HG03159 (cell line): ENCODE measurements around the gene TSR3.

ENCODE experiments used
- ATAC-seq: cut with Tn5 transposase; IDR thresholded peaks from one replicate; pipeline ENCODE4 v1.9.1; 2021; ENCODE audit warnings: mild to moderate bottlenecking, moderate library complexity; ENCODE audit not compliant: unreplicated experiment

The TSR3 gene

DNA sequence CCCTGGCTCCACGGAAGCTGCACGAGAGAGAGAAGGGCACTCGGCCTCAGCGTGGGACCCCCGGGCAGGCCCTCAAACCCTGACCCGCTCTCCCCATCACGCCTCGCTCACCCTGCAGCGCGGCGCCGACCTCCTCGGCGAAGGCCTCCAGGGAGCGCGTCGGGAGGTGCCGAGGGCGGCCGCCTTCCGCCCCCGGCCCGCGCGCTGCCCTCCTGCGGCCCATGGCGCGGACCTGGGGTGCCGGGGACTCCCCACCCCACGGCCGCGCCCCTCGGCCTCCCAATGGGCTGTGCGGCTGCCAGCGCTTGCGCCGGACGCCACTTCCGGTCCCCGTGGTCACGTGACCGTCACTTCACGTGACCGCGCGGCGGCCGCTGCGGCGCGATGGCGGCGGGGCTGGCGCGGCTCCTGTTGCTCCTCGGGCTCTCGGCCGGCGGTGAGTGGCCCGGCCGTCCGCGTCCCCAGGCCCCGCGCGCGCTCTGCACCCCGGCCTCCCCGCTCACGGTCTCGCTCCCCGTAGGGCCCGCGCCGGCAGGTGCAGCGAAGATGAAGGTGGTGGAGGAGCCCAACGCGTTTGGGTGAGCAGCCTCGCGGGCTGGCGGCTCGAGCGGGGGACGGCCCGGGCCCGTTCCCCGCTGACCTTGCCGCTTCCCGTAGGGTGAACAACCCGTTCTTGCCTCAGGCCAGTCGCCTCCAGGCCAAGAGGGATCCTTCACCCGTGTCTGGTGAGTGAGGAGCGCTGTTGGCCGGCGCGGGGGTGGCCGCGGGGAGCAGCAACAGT is at the start of gene TSR3, which contains the start of gene GNPTG:
TSR3 (minus strand) TSS at position 297 of the 781 bp plus-strand sequence; CDS start at position 223, 74 bp downstream.
GNPTG (plus strand) TSS at position 350 of the 781 bp plus-strand sequence; CDS start at position 385, 35 bp downstream.
- peak; percentile 68 for ATAC-seq

DNA sequence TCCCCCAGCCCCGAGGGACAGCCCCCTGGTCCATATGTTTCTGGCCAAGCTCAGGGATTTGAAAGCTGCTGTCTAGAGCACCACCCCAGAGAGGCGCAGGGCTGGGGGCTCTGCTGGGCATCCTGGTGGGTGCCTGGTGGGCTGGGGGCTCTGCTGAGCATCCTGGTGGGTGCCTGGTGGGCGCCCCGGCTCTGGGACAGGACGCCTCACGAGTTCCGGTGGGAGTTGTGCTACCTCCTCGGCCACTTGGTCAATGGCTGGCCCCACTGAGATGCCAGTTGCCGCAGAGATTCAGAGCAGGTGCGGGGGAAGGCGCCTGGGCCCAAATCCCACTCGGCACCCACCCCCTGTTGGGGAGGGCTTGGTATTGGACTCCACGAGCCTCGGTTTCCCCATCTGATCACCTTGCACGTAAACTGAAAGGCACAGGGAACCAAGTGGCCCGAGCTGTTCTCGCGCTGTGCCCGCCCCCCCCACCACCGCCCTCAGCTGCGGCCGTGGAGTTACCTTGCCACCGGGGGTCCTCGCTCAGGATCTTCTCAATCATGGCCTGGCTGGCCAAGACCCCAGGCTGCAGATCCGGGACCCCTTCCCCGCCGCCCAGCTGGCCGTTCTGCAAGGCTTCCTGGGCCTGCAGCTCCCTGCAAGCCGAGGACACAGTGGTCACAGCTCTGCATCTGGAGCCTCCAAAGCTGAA is 49.5 kb upstream of the TSR3 start:
- ATAC-seq: no peak

DNA sequence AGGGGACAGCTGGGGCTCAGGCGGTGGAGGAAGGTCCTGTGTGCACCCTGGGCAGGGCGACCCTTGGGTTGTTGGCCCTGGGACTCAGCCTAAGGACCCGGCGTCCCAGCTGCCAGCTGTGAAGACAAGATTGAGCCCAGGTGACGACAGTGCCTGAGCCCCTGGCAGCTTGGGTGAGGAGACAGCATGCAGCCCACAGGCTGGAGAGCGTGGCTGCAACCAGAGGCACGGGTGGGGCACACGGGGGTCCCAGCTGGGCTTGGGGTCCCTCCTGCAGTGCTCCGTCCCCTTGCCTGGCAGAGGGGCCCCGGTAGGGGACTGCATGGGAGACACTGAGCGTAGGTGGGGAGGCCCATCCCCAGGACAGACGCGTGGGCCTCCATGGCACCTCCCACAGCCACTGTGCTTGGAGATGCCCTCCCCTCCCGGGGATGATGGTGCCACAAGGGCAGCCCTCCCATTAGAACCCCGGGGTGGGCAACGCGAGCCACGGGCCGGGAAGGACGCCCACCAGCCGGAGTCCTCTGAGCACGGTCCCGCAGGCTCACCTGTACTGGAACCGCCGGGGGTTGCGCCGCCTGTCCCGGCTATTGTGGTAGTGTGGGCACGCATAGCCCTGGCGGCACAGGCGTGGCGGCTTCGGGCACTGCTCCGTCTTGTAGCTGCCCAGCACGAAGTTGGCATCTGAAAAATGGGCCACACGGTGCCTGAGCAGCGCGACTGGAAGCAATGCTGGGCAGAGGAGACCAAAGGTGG is 47.3 kb upstream of the TSR3 start:
- ATAC-seq: no peak

DNA sequence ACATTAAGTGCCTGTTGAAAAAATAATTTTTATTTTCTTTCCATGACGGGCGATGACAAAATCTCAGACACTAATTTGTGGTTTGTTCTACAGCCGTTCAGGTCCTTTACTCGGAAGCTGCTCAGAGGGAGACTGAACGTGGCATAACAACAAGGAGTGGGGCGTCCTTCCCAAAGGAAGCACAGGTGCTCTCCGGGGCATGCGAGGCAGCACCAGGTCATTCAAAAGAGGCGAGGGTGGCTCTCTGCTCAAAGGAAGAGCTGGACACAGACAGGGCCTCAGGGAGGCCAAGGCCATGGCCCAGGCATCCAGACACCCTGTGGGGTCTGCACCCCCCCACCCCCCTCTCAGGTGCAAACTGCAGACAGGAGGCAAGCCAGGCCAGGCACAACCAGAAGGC is 46.7 kb upstream of the TSR3 start:
- no peak for ATAC-seq

DNA sequence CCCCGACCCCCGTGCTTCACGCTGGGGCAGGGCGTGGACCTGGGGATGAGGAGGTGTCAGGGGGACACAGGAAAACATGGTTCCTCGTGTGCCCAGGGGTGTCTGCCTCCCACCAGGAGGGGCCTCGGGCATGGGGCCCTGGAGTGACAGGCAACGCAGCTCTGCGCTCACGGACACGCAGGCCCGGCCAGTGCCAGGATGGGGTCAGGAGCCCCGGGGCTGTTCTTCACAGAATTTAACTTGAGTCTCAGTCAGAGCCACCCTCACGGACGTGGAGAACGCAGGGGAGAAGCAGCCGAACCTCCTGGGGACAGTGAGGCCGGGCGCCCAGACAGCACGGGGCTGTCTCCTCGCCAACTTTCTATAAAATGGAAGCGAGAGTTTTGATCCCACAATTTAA is 46.1 kb upstream of the TSR3 start:
- no peak for ATAC-seq

DNA sequence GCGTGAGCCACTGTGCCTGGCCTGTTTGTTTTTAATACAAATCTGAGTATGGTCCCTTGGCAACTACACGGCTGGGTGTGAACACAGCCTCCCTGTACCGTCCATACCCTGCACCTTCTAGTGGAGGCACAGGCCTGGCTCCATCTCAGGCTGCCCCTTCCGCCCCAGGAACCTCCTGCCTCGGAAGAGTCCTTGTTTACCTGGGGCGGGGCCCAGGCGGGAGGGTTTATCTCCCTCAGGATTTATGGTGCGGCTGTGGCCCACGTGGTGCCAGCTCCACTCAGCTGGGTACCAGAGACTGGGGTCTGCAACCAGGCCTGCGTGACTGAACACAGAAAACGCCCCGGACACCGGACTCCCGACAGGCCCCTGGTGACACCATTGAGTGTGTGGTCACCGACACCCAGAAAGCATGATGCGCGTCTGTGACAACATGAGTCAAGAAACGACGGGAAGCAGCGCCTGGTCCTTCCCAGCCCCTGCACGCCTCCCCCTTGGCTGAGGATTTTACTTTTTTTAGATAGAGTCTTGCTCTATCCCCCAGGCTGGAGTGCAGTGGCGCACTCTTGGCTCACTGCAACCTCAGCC is 43.9 kb upstream of the TSR3 start:
- no peak for ATAC-seq

DNA sequence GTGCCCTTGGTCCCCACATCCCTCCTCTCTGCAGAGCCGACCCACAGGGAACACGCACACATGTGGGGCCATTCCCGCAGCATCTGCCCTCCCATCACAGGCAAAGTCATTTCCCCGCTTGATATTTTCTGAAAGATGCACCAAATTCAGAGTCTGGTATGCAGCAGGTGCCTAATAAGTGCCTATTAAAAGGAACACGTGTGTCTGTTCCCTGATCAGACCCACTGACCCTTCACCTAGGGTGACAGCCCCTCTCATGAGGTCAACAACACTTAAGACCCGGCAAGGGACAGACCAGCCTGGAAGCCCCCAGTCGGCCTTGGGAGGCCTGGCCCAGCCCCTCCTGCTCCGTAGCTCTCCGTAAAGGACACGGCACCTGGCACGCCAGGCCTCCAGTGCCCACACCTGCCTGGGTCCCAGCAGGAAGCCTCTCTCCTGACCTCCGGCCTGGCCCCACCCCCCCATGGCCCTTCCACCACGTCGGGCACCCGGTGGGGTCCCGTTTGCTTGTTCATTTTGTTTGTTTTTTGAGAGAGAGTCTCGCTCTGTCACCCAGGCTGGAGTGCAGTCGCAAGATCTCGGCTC is 42.8 kb upstream of the TSR3 start:
- ATAC-seq: no peak

DNA sequence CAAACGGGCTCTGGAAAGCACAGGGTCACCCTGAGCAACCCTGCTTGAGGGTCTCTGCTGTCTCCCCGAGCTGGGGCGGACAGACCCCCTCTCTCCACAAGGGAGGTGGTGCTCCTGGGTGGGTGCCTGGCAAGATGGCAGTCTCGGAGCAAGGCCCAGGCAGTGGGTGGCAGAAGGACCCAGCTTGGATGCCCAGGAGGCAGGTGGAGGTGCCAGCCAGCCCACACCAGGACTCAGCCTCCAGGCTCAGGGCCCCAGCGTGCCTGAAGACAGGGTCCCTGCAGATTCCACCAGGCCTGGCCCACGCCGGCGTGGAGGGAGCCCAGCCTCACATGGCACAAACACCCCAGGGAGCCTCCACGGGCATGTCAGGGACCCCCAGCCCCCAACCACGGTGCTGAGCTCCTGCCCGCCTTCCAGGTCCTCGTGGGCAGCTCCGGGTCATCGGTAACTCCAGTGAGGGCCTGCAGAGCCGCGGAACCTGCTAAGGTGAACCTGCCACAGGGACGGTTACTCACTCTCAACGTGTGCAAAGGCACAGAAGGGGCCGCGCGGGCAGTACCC is 42.0 kb upstream of the TSR3 start:
- ATAC-seq: no peak

DNA sequence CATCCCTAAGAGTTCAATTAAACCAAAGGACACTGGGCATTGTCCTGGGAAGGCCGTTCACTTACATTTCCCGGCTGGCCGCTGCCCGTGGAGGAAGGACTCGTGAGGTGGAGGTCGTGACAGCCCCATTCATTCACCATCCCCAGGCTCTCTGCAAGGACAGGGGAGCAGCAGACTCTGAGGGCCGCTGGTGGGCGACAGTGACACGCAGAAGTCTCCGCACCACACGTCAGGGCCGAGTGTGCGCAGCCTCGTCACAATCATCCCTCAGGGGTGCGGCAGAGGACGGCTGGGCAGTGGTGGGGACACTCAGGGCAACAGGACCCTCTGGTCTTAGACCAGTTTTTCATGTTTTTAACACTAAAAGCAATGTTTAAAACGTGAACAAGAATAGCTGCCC is 41.1 kb upstream of the TSR3 start:
- ATAC-seq: no peak

DNA sequence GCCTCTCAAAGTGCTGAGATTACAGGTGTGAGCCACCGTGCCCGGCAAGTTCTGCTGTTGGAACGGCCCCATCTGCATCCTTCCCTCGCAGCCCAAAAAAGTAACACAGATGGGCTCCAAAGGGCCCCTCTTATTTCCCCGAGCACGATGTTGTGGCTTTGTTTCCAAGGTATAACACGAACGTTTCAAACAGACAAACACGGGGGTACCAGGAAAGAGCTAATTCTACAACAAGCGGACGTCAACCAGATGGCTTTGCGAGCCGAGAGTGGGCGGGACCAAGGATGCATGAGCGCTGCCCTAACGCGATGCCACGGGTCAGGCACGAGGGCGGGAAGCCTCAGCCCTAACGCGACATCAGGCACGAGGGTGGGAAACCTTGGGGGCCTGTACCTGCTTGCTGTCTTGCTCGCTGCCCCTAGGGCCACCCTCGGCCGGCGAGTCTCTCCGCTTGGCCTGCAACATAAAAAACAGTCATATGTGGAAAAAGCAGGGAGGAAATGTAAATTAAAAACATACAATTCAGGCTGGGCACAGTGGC is 38.6 kb upstream of the TSR3 start:
- no peak for ATAC-seq

DNA sequence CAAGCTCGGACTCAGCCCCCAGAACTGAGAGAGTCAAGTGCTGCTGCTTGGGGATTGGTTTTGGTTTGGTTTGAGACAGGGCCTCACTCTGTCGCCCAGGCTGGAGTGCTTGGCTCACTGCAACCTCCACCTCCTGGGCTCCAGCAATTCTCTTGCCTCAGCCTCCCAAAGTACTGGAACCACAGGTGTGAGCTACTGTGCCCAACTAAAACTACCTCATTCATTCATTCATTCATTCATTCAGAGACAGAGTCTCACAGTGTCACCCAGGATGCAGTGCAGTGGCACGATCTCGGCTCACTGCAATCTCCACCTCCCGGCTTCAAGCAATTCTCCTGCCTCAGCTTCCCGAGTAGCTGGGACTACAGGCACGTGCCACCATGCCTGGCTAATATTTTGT is 38.1 kb upstream of the TSR3 start:
- ATAC-seq: no peak

DNA sequence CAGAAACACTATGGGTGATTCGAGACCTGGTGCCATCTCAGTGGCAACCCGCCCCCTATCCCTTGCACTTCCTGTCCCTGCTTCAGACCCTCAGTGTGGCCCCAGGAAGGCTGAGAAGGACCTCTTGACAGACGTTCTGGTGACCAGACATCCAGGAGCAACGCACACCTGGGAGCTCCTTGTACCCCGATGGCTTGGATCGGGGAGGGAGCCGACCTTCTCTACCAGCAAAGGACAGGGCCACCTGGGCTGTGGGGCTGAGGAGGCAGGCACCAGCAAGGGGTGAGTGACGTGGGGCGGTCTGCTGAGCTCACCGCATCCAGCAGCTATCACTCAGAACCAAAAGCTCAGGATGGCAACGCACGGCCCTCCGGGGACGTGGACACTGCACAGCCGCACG is 35.7 kb upstream of the TSR3 start:
- ATAC-seq: no peak

DNA sequence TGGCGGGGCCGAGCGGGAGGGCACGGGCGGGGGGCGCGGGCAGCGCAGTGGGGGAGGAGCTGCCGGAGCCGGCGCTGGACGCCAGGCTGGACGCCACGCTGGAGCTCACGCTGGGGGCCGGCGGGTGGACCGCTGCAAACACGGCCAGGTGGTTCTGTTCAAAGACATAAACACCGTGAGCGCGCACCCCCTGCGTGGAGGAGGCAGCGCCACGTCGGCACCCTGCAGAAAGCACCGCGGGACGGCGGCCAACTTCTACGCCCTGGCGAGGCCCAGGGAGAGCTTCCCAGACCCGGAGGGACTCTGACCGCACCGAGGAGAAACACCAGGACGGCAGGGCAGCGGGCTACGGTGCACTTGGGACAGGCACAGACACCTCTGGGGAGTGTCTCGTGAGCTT is 33.6 kb upstream of the TSR3 start:
- ATAC-seq: no peak

DNA sequence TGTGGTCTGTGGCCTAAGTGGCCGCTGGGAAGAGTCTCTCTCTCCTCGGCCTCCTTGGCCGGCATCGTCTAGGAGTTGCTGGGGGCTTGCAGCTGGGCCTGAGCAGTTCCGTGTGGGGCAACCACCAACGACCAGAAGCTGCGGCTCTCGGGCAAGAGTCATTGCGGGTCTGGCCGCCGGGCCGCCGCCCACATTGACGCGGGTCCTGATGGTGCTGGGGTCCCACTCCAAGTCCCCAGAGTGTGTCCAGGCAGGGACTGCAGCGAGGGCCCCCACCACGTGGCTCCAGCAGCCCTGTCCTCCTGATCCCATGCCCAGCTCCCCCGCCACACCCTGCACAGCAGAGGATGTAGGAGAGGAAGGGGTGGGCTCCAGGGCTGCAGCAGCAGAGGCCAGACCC is 31.9 kb upstream of the TSR3 start:
- no peak for ATAC-seq

DNA sequence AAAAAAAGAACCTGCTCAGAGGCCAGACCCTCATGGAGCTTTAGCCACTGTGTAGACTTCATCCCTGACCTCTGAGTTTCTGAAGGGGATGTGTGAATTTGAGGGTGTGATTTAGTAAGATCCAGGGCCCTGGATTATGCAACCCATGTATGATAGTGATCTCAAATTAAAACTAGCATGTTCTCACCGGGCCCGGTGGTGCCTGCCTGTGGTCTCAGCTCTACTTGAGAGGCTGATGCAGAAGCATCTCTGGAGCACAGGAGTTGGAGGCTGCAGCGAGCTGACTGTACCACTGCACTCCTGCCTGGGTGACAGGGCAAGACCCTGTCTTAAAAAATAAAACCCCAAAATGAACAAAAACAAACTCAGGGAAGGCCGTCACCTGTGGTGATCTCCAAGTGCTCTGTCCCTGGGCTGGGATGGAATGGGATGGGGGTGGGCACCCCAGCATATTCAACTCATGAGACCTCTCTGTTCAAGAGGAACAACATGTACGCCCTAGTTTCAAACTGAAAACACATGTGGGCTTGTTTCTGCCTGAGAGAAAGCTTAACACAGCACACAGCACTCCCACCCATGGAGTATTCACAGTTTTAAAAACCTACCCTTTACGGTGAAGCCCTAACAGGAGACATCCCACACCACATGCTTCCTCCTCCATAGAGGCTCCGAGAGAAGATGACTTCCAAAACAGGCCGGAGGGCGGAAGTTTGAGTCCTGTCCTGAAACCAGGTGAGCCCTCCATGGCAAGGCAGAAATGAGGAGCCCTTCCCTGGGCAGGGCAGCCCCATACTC is 30.1 kb upstream of the TSR3 start:
- no peak for ATAC-seq

DNA sequence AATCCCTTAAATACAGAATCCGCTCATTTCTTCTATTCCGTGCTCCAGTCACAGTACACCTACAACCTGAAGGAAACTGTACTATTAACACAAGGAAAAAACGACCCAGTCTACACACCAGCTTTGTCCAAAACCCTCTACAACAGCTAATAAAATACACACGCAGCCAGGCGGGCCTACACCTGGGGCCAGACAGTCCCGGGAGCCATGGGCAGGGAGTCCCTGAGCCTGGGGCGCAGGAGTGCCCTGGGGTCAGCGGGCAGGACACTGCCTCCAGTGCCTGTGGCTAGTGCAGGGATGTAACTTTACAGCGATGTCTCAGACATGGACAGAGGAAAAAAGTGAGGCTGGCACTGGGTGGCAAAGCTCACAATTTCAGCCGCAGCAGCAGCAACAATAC is 28.5 kb upstream of the TSR3 start:
- ATAC-seq: no peak

DNA sequence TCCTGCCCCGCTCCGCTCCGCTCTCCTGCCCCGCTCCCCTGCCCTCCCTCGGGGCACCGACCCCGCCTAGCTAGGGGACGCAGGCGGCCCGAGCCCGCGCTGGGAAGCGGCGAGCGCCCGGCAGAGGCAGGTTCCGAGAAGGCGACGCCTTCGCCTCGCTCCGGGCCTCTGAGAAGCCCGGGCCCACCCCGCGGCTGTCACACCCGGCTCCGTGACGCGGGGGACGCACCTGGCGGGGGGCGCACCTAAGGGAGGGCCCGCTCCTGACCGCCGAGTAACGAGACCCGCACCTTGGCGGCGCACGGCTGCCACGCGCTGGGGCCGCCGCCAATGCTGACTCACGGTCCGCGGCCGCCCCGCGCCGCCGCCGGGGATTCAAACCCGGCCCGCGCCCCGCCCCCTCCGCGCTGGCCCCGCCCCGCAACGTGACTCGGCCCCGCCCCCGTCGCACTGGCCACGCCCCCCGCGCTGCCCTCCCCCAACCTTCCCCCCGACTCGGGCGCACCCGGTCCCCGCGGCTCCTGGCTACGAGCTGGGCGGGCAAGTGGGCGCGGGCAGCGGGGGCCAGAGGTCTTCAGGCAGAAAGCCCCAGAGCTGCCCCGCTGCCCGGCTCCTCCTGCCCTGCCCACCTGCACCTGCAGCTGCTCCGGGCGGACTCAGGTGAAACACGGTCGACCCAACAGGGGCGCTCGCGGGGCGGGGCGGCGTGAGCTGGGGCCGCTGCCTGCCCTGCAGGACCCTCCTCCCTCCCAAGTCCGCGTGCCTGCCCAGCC is 27.8 kb upstream of the TSR3 start:
- ATAC-seq: no peak

DNA sequence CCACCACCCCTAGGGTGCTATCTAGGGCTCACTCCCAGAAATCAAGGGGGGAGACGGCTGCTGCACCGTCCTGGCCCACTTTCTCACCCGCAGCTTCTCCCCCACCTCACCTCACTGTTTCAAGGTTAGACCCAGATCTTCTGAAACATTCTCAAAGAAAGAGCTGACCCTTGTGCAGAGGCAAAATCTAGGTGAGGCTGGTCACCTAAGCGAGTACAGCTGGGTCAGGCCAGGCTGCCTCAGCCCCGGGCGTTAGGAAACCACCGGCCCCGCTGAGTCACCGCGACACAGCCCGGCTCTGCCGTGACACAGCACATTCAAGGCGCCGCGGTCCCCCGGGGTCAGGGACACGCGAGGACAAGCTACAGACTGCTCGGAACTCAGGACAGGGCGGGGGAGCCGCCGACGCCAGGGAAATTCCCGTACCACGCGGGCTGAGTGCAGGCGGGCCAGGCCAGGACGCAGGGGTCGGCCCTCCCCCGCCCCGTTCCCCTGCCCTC is 27.2 kb upstream of the TSR3 start:
- no peak for ATAC-seq
